ENCODE data around the gene SH3PXD2A.
"Not testable (repeated sequence)": the region's sequence is repeated elsewhere in the genome, so short reads cannot be mapped to it uniquely, and the experiment has no call there.

The SH3PXD2A gene

GRCh38 chr10:103620891-103621782 lies 234.2 kb downstream of the SH3PXD2A start:
- DNase-seq (ENCODE audit: low spot score), result peak; percentile 55

DNA sequence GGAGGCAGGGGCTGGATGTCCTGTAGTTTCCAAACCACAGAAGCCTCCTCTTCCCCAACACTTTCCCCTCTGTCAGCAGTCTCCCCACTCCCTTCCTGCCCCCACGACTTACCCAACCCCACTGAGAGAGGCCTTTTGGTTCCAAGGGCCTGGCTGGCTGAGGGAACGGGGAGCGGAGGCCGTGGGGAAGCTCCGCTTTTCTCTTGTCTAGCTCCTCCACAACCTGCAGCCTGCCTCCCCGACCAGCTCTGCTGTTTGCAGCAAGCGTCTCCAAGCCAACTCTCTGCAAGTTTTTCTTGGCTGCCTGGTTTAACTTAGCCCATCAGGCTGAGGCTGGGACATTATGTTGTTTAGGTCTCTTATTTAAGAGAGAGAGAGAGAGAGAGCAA lies 235.0 kb downstream of the SH3PXD2A start:
- DNase-seq (ENCODE audit: low spot score), result no peak

GRCh38 chr10:103619424-103620351 lies 235.7 kb downstream of the SH3PXD2A start:
- no peak for DNase-seq (ENCODE audit: low spot score)

DNA sequence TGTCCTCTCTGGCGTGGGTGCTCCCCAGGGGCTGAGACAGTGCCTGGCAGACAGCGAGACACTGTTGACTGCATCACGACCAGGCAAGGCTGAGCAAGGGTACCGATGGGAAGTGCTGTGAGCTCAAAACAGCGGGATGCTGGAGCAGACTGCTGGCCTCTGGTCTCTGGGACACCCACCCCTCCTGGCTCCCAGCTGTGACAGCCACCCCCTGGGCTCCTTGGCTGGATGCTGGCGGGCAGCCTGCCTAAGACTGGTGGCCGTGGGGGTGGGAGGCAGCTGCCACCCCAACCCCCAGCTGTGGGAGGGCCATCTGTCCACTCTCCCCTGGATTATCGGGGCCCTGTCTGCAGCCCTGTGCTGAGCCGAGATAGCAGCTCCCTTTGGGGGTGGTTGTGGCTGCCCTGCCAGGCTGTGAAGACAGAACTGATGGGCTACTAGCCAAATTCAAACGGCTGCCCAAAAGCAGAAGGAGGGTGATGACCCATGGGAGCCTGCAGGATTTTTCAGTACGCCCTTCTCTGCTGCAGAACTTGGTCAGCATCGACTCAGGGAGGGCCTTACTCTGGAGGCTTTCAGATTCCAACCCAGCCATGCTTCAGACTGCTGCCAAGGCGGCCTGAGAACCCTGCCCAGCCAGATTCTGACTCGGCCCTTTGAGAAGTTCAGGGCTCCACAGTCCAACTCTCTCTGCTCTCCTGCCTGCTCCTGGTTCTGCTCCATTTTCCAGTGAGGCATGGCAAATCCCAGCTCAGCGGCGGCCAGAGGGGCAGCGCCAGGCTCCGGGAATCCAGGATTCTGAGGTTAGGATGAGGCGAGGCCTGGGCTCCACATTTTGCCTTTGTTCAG lies 236.6 kb downstream of the SH3PXD2A start:
- peak; percentile 73 for DNase-seq (ENCODE audit: low spot score)

- no peak for DNase-seq (ENCODE audit: low spot score)
Observed at GRCh38 chr10:103617602-103618385, 237.6 kb downstream of the SH3PXD2A start.

GRCh38 chr10:103616705-103617601 lies 238.4 kb downstream of the SH3PXD2A start:
- DNase-seq (ENCODE audit: low spot score), result no peak

- no peak for DNase-seq (ENCODE audit: low spot score)
Observed at GRCh38 chr10:103614306-103615158, 240.8 kb downstream of the SH3PXD2A start.

DNA sequence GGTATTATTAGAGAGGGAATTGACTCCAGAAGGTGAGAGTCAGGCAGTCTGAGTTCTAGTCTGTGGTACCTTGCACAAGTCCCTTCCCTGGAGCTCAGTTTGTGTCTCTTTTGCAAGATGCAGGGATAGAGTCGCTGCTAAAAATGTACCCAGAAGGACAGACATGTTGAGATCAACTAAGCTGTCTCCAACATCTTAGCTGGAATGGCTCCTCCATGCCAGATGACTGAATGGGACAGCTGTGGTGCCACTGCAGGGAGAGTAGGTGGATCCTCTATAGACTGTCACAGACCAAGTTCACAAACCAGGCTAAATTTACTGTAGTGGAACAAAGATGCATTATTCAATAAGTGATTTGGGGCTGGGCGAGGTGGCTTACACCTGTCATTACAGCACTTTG lies 241.8 kb downstream of the SH3PXD2A start:
- no peak for DNase-seq (ENCODE audit: low spot score)

DNA sequence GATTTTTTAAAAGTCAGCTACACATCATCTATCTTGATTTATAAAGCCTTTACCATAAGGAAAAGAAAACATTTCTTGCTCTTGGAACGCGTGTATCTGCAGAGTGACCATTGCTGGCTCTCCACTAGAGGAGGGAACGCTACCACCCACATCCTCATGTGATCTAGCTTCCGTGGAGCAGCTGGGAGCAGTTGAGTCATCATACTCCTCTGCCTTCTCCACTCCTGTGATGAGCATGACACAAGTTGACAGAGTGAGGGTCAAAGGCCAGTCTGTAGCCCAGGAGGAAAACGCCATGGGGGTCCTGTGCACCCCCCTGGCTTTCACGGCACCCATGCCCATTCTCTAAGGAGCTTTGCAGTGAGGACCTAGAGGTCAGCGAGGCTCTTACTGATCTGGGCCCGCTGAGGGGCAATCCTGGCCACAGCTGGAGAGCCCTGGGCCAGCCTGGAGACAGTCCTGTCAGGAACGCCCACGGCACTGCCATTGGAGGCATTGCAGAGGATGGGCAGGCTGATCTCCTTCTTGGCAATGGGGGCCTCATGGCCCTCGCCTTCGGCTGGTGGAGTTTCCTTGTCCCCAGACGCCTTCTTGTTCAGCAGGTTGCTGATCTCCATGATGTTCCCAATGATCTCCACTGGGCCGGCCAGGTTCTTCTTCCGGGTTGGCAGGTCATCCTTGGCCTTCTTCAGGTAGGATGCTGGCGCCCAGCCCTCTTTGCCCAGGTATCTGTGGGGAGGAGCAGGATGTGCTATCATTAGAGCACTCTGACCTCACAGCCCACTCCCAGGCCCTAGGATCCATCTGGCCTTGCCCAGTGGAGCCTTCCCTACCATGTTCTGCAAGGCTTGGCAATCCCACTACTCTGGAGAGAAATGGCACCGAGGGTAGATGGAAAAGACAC lies 242.7 kb downstream of the SH3PXD2A start:
- DNase-seq (ENCODE audit: low spot score), result peak; percentile 72

- DNase-seq (ENCODE audit: low spot score), result no peak
Observed at GRCh38 chr10:103610921-103611511, 244.4 kb downstream of the SH3PXD2A start.

DNA sequence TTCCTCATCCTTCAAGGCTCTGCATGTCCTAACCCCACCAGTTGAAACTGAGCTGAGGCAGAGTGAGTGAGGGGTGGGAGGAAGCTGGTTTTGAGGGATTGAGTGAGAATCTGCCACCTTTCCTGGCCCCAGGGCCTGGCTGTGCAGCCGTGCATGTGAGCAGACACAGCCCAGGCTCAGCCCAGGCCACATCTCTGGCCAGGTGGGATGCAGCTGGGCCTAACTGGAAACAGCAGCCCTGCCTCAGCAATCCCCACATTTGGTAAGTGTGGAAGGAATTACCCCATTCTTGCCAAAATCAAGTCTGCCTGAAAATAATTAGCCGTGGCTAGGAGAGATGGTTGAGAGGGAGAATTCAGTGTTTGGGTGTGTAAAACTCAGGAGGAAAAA lies 245.3 kb downstream of the SH3PXD2A start:
- DNase-seq (ENCODE audit: low spot score), result no peak

DNA sequence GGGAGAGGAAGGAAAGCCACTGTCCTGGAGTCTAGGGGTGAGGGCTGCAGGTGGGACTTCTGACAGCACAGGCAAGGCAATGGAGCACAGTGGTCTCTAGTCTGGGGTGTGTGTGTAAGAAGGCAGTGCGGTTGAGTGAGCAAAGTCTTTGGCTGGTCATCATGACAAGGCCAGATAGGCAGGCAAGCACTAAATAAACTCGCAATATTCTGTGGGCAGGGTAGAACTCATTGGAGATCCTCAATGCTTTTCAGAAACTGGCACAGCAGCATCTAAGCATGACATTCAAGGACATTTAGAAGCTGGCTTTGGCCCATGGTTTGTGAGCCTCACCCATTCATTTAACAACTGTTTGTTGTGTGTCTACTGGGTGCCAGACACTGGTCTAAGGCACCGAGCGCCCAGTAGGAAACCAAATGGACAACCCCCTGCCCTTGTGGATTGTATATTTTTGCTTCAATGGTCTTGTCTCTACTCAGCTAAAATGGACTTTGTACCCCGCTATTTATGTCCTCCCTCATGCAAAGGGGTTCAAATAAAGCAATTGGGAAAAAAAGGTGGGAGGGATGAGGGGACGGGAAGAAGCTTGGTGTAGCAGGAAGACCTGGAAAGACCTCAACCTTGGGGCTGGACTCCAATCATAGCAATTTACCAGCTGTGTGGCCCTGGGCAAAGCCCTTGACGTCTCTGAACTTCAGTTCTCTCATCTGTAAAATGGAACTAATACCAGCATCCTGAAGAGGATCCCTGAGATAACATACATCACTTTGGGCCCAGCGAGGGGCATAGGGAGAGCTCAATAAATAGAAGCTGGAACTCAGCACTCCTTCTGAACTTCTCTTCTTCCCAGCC lies 245.9 kb downstream of the SH3PXD2A start:
- DNase-seq (ENCODE audit: low spot score), result no peak

GRCh38 chr10:103608056-103608455 lies 247.3 kb downstream of the SH3PXD2A start:
- DNase-seq (ENCODE audit: low spot score), result not testable (repeated sequence)

GRCh38 chr10:103607051-103607450 lies 248.3 kb downstream of the SH3PXD2A start:
- not testable (repeated sequence) for DNase-seq (ENCODE audit: low spot score)

DNA sequence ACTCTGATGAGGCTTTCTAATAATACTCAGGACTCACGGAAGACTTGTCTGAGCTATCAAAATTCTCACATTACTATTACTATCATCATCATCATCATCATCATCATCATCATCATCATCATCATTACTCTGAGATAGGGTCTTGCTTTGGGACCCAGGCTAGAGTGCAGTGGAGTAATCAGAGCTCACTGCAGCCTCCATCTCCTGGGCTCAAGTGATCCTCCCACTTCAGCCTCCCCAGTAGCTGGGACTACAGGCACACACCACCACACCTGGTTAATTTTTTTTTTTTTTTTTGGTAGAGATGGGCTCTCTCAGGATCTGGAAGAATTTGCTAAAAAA lies 249.3 kb downstream of the SH3PXD2A start:
- DNase-seq (ENCODE audit: low spot score), result not testable (repeated sequence)

DNA sequence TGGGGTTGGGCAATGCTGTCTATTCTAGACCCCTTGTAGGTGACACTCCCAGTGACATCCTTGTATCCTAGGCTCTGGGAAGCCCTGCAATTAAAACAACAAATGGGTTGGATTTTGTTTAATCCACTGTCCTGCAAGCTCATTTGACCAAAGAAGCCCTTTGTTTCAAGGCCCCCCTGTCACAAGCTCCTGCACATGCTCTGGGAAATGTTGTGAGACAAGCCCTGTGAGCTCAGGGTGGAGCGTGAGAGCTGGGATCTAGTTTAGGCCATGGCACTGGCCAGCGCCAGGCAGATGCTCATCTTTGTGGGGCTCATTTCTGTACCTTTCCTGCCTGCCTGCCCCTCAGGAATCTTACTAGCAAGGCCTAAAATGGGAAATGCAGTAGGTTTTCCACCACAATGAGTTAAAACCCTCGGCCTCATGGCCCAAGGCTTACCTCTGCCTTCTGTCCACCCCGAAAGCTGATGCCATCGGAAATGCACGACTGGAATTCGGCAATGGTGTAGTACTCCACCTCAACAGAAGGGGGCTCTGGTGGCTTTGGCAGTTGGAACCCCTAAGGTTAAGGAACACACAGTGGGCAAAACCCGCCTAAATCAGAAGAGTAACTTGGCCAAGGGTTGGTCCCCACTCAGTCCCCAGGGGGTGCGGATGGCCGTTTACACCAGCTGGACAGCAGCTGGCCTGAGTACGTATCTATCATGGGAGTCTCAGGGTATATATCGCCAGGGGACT lies 249.8 kb downstream of the SH3PXD2A start:
- DNase-seq (ENCODE audit: low spot score), result peak; percentile 48
